ENCODE data around the gene FAM228A. TPM values are rescaled to one million over a fixed set of nuclear protein-coding genes. Genes with fewer than 3 reads are reported as not detected.

The FAM228A gene
- total and polyA plus RNA-seq, 2 donors (not counting 3 experiments of a cell fraction or from before 2014, with no cell fraction given), result 0.36 to 1.00 TPM

- Histone ChIP-seq H3K9me1 (replicated peaks; ENCODE audit: control insufficient read depth, extremely low read depth, insufficient read depth, low read length) (no peaks in the 10 kb centered on the region), H4K20me1 (replicated peaks; ENCODE audit: control insufficient read depth, extremely low read depth, insufficient read depth, low read length) (no peaks in the 10 kb centered on the region), H3K9ac (replicated peaks; ENCODE audit: extremely low read depth, insufficient read depth, low read length) (no peak overlapping the region), H3K27me3 (ENCODE audit: control insufficient read depth in 2 of 2, insufficient read depth in 2 of 2, low read length in 2 of 2) (no peaks in the 10 kb centered on the region), H3K27ac (ENCODE audit: insufficient read depth, low read depth, low read length) (no peak overlapping the region), H2AFZ (ENCODE audit: low read depth, low read length) (no peak overlapping the region), H3K4me1 (ENCODE audit: control insufficient read depth, extremely low read depth, insufficient read depth, low read length) (no peaks in the 10 kb centered on the region), H3K79me2 (ENCODE audit: control insufficient read depth, insufficient read depth, low read length) (no peaks in the 10 kb centered on the region), H3K4me2 (ENCODE audit: insufficient read depth, low read length) (no peak overlapping the region), H3K4me3 (replicated peaks in 1 of 3; ENCODE audit: insufficient read depth in 1 of 3, low read depth in 1 of 3, low read length in 3 of 3) (no peak overlapping the region), H3K36me3 (ENCODE audit: control insufficient read depth in 2 of 2, extremely low read depth in 1 of 2, insufficient read depth in 2 of 2, low read length in 2 of 2) (peaks cover 0 to 14% of the 10 kb centered on the region in 2 experiments), H3K9me3 (replicated peaks; ENCODE audit: control insufficient read depth, insufficient read depth, low read length) (no peaks in the 10 kb centered on the region)
- DNase-seq (ENCODE audit: low read depth, low spot score) (no peak), FAIRE-seq (no peak)
- dilution Hi-C loops (cut with MboI; ENCODE audit: extremely low pct_ligation_motif_present, low sequenced_read_pairs), result no loop called here
- TF ChIP-seq POLR2A (IDR thresholded peaks at IDR 0.05; ENCODE audit: low read depth, low read length) (no peak), GATA2 (IDR thresholded peaks at IDR 0.05; ENCODE audit: insufficient read depth, insufficient read length, low read depth, low read length) (no peak), CTCF (IDR thresholded peaks at IDR 0.05; ENCODE audit: extremely low read depth in 1 of 2, insufficient read depth in 1 of 2, low read depth in 1 of 2, low read length in 2 of 2) (no peak), MAX (IDR thresholded peaks at IDR 0.05; ENCODE audit: insufficient read depth, insufficient read length) (no peak)
- ChIA-PET CTCF (no interaction called here), POLR2A (no interaction called here)
- BruUV-seq (replicated peaks), result no TSS peak
- intact Hi-C loops (cut with micrococcal nuclease), result no loop called here
Measured at GRCh38 chr2:24199968-24200590, 25.2 kb downstream of the FAM228A start.

GRCh38 chr2:24200799-24201198 lies 25.9 kb downstream of the FAM228A start:
- no peak overlapping the region for H3K4me2 ChIP-seq (ENCODE audit: insufficient read depth, low read length)
- TF ChIP-seq POLR2A (IDR thresholded peaks at IDR 0.05; ENCODE audit: low read depth, low read length) (no peak), POLR2AphosphoS5 (IDR thresholded peaks at IDR 0.05; ENCODE audit: insufficient read depth, low read depth, low read length) (no peak), EZH2 (IDR thresholded peaks at IDR 0.05; ENCODE audit: borderline replicate concordance, low read depth, low read length, severe bottlenecking) (no peak), MYC (IDR thresholded peaks at IDR 0.05; ENCODE audit: low read depth, low read length) (no peak), MAX (IDR thresholded peaks at IDR 0.05; ENCODE audit: insufficient read depth, insufficient read length) (no peak), JUN (IDR thresholded peaks at IDR 0.05; ENCODE audit: borderline replicate concordance, insufficient read depth, insufficient read length, low read depth) (no peak), GATA2 (IDR thresholded peaks at IDR 0.05; ENCODE audit: insufficient read depth, insufficient read length, low read depth, low read length) (no peak), FOS (IDR thresholded peaks at IDR 0.05; ENCODE audit: borderline replicate concordance, insufficient read depth, low read length) (no peak), CTCF (IDR thresholded peaks at IDR 0.05; ENCODE audit: extremely low read depth in 1 of 2, insufficient read depth in 1 of 2, low read depth in 1 of 2, low read length in 2 of 2) (no peak)
- FAIRE-seq, result no peak
- dilution Hi-C loops (cut with MboI; ENCODE audit: extremely low pct_ligation_motif_present, low sequenced_read_pairs) (no loop called here), intact Hi-C loops (cut with micrococcal nuclease) (no loop called here)
- no peak overlapping the region for H2AFZ ChIP-seq (ENCODE audit: low read depth, low read length)
- H4K20me1 ChIP-seq (replicated peaks; ENCODE audit: control insufficient read depth, extremely low read depth, insufficient read depth, low read length), result no peaks in the 10 kb centered on the region
- H3K36me3 ChIP-seq (ENCODE audit: control insufficient read depth in 2 of 2, extremely low read depth in 1 of 2, insufficient read depth in 2 of 2, low read length in 2 of 2), result peaks cover 0 to 18% of the 10 kb centered on the region in 2 experiments
- H3K4me1 ChIP-seq (ENCODE audit: control insufficient read depth, extremely low read depth, insufficient read depth, low read length), result no peaks in the 10 kb centered on the region
- no peak overlapping the region for H3K4me3 ChIP-seq (replicated peaks in 1 of 3; ENCODE audit: insufficient read depth in 1 of 3, low read depth in 1 of 3, low read length in 3 of 3)
- no TSS peak for BruUV-seq (replicated peaks)
- H3K9ac ChIP-seq (replicated peaks; ENCODE audit: extremely low read depth, insufficient read depth, low read length), result no peak overlapping the region
- H3K27ac ChIP-seq (ENCODE audit: insufficient read depth, low read depth, low read length), result no peak overlapping the region
- no peak for DNase-seq (ENCODE audit: low read depth, low spot score)
- no peaks in the 10 kb centered on the region for H3K79me2 ChIP-seq (ENCODE audit: control insufficient read depth, insufficient read depth, low read length)
- H3K9me3 ChIP-seq (replicated peaks; ENCODE audit: control insufficient read depth, insufficient read depth, low read length), result no peaks in the 10 kb centered on the region
- H3K9me1 ChIP-seq (replicated peaks; ENCODE audit: control insufficient read depth, extremely low read depth, insufficient read depth, low read length), result no peaks in the 10 kb centered on the region
- no peaks in the 10 kb centered on the region for H3K27me3 ChIP-seq (ENCODE audit: control insufficient read depth in 2 of 2, insufficient read depth in 2 of 2, low read length in 2 of 2)
- ChIA-PET POLR2A (no interaction called here), CTCF (interaction anchor here (0.6 kb wide), 1 partner anchor 15 kb away, joined by 4 read pairs; no protein-coding TSS in a partner anchor)
